HG03103 (cell line): ENCODE data around the gene CGB8.
"Not testable (repeated sequence)": the region's sequence is repeated elsewhere in the genome, so short reads cannot be mapped to it uniquely, and the experiment has no call there.

Experiments used
- ATAC-seq: cut with Tn5 transposase; IDR thresholded peaks from one replicate; pipeline ENCODE4 v1.9.1; 2021; ENCODE audit warnings: low read depth; ENCODE audit not compliant: unreplicated experiment

Gene CGB8

DNA sequence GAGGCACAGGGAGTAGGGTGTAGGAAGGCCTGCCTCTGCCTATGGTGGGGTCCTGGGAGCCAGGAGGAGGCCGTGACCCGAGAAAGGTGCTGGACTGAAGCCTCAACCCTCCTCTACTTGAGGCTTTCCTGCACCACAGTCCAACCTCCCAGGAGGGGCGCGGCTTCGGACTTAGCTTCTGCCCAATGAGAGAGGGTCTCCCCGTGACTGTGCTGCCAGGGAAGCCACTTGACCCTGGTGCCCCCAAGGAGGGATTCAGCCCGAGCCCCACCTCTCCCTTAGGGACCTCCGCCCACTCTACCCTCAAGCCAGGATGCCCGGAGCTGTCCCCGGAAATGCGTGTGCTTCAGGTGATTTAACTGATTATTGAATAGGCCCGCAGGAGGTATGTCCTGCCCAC lies at the start of gene CGB8:
Gene CGB8 (minus strand): TSS at position 101 of the 400 bp plus-strand sequence. CDS start 372 bp downstream, outside the sequence.
- not testable (repeated sequence) for ATAC-seq

DNA sequence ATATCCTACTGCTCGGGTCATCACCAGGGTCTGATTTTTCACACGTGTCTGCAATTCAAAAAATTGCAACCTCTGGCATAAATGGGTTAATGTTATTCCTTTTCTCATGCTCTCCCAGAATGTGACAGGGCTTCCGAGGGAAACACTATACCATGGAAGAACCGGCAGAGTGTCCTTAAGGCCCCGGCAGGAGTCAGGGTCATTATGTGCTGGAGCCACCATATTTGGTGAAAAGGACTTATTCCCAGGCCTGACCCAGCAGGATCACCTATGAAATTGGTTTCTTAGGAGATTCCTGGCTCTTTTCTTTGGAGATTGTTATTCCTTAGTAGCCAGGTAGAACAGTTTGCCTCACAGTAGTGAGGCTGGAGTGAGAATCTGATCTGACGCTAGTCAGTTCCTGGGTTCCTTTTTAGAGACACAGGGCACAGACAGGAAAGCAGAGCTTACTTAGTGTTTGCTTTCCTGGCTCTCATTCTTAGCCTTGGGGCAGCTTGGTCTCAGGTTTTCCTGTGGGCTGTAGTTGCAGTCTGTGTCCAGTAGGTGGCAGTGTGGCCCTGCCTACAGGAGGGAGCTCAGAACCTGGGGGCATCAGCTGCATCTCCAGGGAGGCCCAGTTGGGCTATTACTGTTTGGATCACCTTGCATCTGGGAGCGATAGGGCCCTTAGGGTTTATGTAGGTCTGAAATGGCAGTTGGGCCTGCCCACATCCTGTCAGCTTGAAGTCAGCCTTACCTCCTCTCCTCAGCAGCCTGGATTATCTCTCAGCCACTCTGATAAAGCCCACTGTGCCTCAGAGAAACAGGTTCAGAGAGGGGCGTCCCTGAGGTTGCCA lies 48.8 kb upstream of the CGB8 start:
- ATAC-seq: no peak

DNA sequence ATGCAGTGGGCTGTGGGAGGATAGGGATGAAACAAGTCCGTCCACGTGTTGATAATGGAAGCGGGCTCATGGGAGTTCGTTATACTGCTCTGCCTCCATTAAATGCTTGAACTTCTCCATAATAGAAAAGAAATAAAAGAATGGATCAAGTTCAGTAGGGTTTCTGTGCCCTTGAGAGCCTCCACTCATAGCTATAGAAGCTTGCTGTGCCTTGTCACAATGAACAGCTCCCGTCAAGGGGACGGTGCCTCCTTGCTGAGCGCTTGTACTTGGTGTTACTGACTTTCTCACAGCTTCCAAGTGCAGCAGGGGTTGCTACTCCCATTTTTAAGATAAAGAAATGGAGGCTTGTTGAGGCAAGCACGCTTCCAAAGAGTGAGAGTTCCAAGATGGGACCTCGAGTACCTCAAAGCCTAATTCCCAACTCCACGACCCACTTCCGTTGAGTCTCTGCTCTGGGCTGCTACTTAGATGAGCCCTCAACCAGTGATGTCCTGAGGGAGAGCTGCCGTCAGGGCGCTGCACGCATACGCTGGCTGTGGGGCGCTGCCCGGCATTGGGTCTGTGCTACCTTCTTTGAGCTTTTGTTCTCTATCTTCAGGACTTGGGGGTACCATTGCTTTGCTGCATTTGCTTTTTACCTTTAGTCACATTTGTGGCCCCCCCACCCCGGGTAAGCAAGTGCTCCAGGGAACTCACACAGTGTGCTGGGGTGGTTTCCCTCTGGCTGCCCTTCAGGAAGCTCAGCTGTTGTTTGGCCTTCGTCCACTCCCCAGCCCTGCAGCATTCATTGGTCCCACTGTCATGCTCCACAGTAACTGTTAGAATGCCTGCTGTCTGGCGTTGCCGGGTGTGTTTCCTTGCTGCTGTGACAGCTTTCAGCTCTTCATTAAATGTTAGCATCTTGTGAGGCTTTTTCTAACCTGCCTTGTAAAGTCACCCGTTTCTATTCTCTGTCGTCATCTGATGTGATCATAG lies 45.9 kb upstream of the CGB8 start:
- ATAC-seq: no peak

DNA sequence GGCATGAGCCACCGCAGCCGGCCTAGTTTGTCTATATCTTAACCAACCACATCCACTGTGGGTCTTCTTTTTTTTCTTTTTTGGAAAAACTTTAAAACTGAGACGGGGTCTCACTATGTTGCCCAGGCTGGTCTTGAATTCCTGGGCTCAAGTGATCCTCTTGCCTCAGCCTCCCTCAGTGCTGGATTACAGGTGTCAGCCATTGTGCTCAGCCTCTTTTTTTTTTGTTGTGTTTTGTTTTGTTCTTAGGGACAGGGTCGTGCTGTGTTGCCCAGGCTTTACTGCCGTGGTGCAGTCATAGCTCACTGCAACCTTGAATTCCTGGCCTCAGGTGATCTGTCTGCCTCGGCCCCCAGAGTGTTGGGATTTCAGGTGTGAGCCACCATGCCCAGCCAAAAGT lies 43.8 kb upstream of the CGB8 start:
- ATAC-seq: no peak

DNA sequence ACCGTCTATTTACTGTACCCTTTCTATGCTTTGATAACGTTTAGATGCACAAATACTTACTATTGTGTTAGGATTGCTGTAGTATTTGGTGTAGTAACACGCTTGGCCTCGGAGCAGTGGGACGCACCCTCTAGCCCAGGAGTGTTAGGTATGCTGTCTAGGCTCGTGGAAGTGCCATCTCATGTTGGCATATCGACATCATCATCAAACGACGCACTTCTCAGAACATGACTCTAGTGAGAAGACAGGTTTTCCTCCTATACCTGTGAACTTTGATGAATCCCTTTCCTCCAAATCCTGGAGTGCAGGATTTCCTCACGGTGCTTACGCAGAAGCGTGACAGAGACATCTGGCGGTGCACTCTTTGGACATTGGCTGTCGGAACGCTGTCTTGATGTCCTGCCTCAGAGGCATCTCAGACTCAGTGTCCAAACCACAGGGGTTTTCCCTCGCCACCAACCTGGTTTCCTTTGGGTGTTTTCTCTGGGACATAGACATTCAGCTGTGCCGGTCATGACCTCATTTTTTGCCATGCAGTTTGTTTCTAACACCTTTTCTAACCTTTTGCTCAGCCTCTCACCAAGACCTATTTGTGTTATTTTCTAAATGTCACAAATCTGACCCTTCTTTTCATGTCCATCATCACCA lies 42.6 kb upstream of the CGB8 start:
- no peak for ATAC-seq

DNA sequence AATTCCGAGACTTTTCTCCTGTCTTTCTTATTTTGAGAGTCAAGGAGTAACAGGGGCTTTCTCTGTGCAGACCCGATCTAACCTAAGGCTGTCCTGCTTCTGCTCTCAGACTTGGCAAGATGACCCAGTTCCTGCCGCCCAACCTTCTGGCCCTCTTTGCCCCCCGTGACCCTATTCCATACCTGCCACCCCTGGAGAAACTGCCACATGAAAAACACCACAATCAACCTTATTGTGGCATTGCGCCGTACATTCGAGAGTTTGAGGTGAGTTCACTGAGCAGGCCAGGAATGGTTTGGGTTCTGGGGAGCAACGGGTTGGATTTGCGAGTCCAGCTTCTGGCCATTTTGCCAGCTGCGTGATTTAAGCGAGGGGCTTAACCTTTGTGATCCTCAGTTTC lies 37.4 kb upstream of the CGB8 start:
- no peak for ATAC-seq

DNA sequence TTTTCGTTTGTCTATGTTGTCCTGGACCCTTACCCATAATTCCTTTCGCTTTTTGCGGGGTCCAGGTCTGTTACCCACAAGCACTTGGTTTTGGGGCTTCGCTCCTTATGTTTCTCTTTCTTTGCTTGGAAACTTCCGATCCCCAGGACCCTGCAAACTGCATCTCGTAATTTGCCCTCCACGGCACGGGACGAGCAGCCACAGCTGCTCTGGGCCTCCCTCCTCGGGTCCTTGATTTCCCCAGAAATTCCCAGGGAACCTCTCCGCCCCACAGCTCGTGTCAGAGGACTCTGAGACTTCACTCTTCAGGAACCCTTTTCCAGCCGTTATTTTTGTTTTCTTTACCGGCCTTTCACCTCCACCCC lies 36.9 kb upstream of the CGB8 start:
- ATAC-seq: no peak

DNA sequence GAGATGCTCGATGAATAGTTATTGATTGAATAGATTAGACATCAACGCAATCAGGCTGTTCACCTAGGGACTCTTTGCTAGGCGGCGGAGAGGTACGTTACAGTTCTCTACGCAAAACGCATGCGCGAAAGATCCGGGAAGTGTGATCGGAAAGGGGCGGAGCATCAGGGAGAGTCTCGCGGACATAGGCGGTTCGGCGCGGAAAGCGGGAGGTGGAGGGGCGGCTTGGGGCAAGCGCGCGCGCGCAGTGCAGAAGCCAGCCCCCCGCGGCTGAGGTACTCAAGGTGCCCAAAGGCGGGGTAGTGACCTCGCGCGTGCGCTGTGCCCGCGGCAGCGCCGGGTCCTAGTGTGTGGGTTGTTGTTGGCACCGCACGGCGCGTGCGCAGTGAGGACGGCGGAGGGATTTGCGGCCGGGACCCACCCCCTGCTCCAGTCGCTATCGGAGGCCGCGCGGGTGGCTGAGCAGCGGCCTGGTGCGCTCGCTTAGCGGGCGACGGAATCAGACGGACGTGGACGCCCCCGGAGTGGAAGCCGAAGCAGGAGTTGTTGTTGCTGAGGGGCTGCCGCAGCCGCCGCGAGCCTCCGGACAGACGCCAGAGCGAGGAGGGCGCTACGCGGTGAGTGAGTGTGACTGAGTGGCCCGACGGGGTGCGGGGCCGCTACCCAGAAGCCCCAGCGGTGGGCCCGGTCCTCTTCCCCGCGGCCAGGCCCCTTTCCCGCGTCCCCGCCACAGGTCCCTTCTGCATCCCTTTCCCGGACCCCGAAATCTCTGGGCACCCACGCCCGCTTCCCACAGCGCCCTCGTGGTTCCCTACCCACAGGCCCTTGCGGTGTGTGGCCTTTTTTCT lies 36.3 kb upstream of the CGB8 start, which contains the start of gene SNRNP70:
Gene SNRNP70 (plus strand): TSS at position 432 of the 848 bp plus-strand sequence. CDS start 964 bp downstream, outside the sequence.
- ATAC-seq: peak; percentile 84

DNA sequence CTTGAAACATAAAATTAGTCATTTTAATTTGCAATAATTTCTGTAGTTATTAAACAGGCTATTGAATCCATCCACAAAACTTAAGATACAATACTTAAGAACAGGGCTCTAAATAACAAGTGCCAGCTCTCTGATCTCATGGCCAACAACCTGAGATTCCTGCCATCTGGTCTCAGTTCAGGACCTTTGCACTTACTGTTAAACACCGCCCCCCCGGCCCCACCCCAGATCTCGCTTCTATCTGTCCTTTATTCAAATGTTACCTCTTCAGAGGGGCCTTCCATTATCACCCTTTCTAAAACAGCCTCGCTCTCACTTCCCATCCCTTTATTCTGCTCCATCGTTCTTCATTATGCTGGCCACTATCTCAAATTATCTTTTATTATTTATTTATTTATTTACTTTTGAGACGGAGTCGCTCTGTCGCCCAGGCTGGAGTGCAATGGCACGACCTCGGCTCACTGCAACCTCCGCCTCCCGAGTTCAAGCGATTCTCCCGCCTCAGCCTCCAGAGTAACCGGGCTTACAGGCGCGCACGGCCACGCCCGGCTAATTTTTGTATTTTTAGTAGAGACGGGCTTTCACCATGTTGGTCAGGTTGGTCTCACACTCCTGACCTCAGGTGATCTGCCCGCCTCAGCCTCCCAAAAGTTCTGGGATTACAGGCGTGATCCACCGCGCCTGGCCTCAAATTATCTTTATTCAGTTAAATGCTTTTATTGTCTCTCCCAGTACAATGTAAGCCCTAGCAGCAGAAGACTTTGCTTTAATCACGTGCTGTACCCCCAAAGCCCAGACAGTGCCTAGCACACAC lies 35.5 kb upstream of the CGB8 start:
- no peak for ATAC-seq

DNA sequence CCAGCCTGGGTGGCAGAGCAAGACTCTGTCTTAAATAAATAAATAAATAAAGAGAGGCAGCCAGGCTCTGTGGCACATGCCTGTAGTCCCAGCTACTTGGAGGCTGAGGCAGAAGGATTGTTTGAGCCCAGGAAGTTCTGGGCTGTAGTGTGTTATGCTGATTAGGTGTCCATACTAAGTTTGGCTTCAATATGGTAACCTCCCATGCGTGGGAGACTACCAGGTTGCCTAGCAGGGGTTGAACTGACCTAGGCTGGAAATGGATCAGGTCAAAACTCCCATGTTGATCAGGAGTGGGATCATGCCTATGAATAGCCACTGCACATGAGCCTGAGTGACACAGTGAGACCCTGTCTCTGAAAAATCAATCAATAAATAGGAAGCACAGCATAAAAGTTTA lies 32.4 kb upstream of the CGB8 start:
- no peak for ATAC-seq

DNA sequence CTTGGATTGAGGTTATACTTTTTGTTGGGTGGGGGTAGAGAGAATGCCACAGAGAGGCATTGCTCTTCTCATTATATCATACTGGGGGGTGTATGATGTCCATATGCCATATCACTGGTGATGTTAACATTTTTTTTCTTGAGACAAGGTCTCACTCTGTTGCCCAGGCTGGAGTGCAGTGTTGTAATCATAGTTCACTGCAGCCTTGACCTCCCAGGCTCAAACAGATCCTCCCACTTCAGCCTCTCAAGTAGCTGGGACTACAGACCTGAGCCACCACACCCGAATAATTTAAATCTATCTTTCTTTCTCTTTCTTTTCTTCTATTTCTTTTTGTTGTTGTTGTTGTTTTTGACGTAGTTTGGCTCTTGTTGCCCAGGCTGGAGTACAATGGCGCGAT lies 31.5 kb upstream of the CGB8 start:
- ATAC-seq: no peak

DNA sequence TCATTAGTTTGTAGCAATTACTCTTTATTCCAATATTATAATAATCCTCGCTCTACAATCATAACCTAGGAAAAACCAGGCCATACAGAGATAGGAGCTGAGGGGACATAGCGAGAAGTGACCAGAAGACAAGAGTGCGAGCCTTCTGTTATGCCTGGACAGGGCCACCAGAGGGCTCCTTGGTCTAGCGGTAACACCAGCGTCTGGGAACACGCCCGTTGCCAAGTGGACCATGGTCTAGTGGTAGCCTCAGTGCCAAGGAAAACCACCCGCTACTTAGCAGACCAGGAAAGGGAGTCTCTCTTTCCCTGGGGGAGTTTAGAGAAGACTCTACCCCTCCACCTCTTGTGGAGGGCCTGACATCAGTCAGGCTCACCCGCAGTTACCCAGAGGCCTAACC lies 26.0 kb upstream of the CGB8 start:
- ATAC-seq: not testable (repeated sequence)

DNA sequence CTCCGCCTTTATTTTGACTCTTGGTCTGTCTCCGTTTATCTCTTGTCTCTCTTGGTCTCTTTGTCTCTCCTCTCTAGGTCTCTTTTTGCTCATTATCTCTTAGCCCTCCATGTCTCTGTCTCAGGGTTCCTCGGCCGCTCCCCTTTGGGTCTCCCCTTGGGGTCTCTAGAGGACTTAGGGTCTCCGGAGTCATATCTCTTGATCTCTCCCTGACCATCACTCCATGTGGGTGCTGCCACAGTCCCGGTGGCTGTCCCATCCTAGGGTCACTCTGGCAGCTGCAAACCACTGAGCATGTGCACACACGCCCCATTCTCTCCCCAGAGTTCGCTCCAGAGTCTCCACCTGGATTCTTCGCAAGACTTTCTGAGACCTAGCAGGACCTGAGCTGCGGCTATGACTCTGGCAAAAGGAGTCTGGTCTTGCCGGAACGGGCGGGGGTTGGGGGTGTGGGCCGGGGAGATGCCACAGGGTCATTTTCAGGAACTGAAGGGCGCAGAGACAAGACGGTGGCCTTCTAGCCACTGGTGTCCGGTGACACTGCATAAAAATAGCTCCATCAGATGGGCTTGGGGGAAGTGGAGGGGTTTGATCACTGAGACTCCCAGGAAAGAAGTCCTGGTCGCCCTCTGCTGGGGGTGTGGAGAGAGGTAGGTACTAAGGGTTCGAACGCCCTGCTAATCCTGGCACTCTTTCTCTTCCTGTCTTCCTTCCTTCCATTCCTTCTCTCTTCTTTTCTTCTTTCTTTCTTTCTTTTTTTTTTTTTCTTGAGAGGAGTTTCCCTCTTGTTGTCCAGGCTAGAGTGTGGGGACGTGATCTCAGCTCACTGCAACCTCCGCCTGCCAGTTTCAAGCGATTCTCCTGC lies 24.8 kb upstream of the CGB8 start:
- ATAC-seq: no peak

DNA sequence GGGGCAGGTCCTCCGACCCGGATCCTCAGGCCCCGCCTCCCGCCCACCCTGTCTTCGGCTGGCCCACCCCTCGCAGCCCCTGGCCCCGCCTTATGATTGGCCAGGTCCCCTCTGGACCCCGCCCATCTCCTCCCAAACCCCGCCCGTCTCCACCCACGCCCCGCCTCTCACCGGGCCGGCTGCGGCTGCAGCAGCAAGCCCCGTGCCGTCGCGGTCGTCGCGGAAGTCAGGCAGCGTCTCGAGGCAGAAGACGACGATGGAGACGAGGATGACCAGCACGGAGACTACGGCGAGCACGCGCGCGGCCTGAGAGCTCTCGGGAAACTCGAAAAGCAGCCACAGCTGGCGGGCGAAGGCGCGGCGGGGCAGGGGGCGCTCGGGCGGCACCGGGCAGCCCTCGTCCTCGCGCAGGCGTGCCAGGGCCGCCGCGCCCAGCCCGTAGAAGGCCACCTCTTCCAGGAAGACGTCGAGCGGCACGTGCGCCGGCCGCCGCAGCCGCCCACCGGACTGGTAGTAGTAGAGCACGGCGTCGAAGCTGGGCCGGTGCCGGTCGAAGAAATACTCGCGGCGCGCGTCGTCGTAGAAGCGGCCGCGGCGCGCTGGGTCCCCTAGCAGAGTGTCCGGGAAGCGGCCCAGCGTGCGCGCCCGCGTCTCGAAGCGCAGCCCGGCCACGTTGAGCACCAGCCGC lies 23.1 kb upstream of the CGB8 start:
- no peak for ATAC-seq

DNA sequence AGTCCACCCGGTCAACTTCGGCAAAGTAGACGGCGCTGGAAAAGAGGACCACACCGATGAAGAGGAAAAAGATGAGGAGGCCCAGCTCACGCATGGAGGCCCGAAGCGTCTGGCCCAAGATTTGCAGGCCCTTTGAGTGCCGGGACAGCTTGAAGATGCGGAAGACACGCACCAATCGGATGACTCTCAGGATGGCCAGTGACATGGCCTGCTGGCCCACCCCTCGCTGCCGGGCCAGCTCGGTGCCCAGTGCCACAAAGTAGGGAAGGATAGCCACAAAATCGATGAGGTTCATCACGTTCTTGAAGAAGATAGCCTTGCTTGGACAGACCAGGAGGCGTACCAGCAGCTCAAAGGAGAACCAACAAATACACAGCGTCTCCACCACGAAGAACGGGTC lies 21.5 kb upstream of the CGB8 start:
- no peak for ATAC-seq

DNA sequence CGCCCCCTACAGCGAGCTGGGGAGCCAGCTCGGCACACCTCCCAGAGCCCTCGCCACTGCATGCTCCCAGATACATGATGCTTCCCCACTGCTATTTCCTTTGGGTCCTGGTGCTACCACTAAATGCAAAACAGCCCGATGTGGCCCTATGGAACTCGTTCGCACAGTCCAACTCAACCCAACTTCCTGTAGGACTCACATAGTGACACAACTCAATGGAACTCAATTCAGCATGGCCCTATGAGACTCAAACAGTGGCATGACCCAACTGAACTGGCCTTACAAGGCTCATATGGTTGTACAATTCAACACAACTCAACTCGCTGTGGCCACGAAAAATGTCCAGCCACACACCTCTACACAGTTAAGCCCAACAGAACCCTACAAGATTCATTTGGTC lies 20.1 kb upstream of the CGB8 start:
- ATAC-seq: no peak

DNA sequence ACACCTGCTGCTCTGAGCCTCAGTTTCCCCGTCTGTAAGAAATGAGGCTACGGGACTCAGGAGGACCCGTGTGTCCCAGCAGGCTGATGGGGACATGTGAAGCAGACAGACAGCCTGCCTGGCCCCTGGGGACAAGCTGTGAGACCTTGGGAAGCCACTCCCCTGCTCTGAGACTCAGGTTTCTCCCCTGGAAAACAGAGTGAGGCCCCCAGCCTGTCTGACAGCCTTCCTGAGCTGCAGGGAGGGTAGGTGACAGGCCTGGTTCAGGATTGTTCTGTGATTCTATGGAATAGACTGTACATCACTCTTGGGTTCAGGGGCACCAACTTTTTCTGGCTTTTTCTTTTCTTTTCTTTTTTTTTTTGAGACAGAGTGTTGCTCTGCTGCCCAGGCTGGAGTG lies 18.6 kb upstream of the CGB8 start:
- ATAC-seq: no peak
